Bronchial epithelial cell (primary cell): ENCODE data around the gene KRTAP12-3. TPM values are rescaled to one million over a fixed set of nuclear protein-coding genes. Genes with fewer than 3 reads are reported as not detected.
"Not testable (repeated sequence)": the region's sequence is repeated elsewhere in the genome, so short reads cannot be mapped to it uniquely, and the experiment has no call there.

Experiments used
- DNase-seq: peaks from one replicate; pipeline ENCODE4 v3.0.0-alpha.2; 2010; ENCODE audit warnings: low read depth
- FAIRE-seq: peaks from 2 replicates; lab custom pipeline; 2011; peaks lifted over from hg19 to GRCh38; lab: Jason Lieb, UNC
- H3K27me3 ChIP-seq: 2 replicates; pipeline ENCODE4 v1.5.1; 2011; ENCODE audit warnings: low read length; ENCODE audit not compliant: control insufficient read depth, insufficient read depth
- H3K36me3 ChIP-seq: 2 replicates; pipeline ENCODE4 v1.5.1; 2011; ENCODE audit warnings: low read length; ENCODE audit not compliant: control insufficient read depth, insufficient read depth
- H3K4me3 ChIP-seq: 2 replicates; pipeline ENCODE4 v1.5.1; 2011; ENCODE audit warnings: mild to moderate bottlenecking, low read depth, low read length, control low read depth
- CTCF ChIP-seq: IDR thresholded peaks from 2 replicates; pipeline ENCODE4 v1.5.1; 2011; ENCODE audit warnings: mild to moderate bottlenecking, moderate library complexity, low read length, control low read depth, inconsistent platforms; ENCODE audit not compliant: insufficient read depth, severe bottlenecking
- total RNA-seq: library from RNA; depleted of rRNA; stranded (reverse); fragments of >200 nt; gene quantifications from 2 replicates; pipeline ENCODE4 v1.2.1, GENCODE V29; 2014

KRTAP12-3 gene
- not detected in 2 replicates for total RNA-seq

- no peak for DNase-seq
- no peak for TF ChIP-seq CTCF
- peak; percentile 68 for FAIRE-seq
These were observed at the start of gene KRTAP12-3 for GRCh38 chr21:44657635-44658540. Gene KRTAP12-3 (plus strand): TSS chr21:44657932. CDS start chr21:44657980, 48 bp downstream.

DNA sequence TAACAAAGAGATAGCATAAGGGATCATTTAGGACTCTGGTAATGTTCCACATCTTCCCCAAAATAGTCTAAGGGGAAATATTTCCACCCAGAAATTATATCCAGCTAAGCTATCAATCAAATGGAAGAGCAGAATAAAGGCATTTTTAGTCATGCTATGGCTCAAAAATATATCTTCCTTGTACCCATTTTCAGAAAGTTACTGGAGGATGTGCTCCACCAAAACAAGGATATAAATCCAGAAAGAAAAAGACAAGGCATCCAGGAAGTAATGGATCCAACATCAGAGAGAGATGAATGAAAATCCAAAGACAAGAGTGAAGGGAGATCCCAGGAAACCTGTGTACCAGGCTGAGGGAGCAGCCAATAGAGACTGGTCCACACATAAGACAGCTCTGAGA is 48.5 kb upstream of the KRTAP12-3 start:
- Histone ChIP-seq H3K4me3 (no peak overlapping the region), H3K36me3 (no peaks in the 10 kb centered on the region), H3K27me3 (no peaks in the 10 kb centered on the region)
- no peak for DNase-seq
- no peak for FAIRE-seq
- TF ChIP-seq CTCF, result no peak

More at GRCh38 chr21:44657635-44658540, at the start of gene KRTAP12-3:
- H3K27me3 ChIP-seq, result no peaks in the 10 kb centered on the region
- H3K36me3 ChIP-seq, result no peaks in the 10 kb centered on the region
- H3K4me3 ChIP-seq, result no peak within 1 kb of the TSS

- H3K4me3 ChIP-seq, DNase-seq, FAIRE-seq, H3K36me3 ChIP-seq, H3K27me3 ChIP-seq: not testable (repeated sequence)
These were observed 47.4 kb upstream of the KRTAP12-3 start for GRCh38 chr21:44610157-44610843.

GRCh38 chr21:44611551-44611950 is 46.2 kb upstream of the KRTAP12-3 start:
- no peak for TF ChIP-seq CTCF
- FAIRE-seq, result no peak
- no peaks in the 10 kb centered on the region for H3K27me3 ChIP-seq
- H3K36me3 ChIP-seq, result no peaks in the 10 kb centered on the region
- DNase-seq, result no peak
- no peak overlapping the region for H3K4me3 ChIP-seq

DNA sequence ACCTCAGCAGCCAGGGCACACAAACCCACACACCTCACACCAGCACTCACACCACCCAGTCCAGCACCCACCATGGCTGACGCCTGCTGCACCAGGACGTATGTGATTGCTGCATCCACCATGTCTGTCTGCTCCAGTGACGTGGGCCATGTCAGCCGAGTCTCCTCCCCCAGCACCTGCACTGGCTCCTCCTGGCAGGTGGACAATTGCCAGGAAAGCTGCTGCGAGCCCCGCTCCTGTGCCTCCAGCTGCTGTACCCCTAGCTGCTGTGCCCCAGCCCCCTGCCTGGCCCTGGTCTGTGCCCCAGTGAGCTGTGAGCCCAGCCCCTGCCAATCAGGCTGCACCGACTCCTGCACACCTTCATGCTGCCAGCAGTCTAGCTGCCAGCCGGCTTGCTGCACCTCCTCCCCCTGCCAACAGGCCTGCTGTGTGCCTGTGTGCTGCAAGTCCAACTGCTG is 45.7 kb upstream of the KRTAP12-3 start, which contains the start of gene KRTAP10-8:
TSS of gene KRTAP10-8 (plus strand) at position 51 of the 458 bp plus-strand sequence. CDS start at position 73, 22 bp downstream.
- no peaks in the 10 kb centered on the region for H3K36me3 ChIP-seq
- TF ChIP-seq CTCF, result no peak
- DNase-seq (no peak), FAIRE-seq (no peak)
- no peaks in the 10 kb centered on the region for H3K27me3 ChIP-seq
- no peak within 1 kb of the TSS for H3K4me3 ChIP-seq

- Histone ChIP-seq H3K36me3 (no peaks in the 10 kb centered on the region), H3K4me3 (no peak overlapping the region), H3K27me3 (no peaks in the 10 kb centered on the region)
- DNase-seq, result no peak
- FAIRE-seq, result no peak
- no peak for TF ChIP-seq CTCF
These were observed 45.0 kb upstream of the KRTAP12-3 start for GRCh38 chr21:44612669-44613229.
